HG02885 (cell line): ENCODE measurements around the gene CAMTA1.

Experiments used
- ATAC-seq: cut with Tn5 transposase; IDR thresholded peaks from one replicate; pipeline ENCODE4 v1.9.1; 2021; ENCODE audit warnings: mild to moderate bottlenecking; ENCODE audit not compliant: unreplicated experiment, poor library complexity

The CAMTA1 gene

DNA sequence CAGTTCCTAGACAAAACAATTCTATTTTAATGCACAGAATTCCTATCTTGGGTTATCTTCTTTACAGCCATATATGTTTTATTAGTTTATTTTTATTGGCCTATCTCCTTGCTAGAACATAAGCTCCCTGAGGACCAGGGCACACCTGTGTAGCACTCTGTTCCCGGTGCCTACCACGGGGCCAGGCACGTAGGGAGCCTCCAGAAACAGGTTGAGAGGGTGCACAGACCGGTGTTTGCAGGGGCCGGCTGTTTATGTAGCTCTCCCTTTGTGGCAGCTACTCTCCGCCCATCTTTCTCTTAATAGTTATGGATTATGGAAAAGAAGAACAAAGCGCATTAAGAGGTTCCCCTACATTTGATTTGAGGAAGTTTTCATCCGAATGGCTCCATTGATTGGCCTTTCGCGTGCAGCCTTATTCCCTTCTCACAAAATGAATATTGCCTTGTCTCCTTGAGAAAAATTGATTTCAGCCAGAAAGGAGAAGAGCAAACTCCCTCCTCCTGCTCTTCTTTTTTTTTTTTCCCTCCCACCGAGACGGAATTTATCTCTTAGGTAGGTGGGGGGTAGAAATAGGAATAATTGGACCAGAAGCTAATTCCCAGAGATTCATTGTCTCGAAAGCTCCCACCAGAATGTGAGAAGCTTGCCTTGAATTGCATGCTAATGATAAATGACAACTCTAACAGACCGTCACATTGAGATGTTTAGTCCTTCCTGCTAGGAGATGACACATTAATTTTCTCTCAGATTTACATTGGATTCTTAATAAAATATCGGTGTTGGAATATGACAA lies 447.4 kb downstream of the CAMTA1 start:
- no peak for ATAC-seq

DNA sequence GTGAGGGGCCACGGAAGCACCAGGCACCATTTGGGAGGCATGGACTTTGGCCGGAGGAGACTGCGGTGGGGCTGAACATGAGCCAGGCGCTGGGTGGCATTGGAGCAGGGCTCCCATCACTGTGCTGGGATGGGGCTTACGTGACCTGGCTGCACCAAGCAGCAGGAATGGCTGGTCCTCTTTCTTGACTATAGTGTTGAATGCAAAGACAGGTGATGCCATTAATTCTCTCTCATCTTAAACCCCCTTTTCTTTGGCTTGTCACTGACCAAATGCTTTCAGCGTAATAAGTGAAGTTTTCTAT lies 447.9 kb downstream of the CAMTA1 start:
- no peak for ATAC-seq

GRCh38 chr1:7233646-7234470 lies 448.6 kb downstream of the CAMTA1 start:
- ATAC-seq: no peak

DNA sequence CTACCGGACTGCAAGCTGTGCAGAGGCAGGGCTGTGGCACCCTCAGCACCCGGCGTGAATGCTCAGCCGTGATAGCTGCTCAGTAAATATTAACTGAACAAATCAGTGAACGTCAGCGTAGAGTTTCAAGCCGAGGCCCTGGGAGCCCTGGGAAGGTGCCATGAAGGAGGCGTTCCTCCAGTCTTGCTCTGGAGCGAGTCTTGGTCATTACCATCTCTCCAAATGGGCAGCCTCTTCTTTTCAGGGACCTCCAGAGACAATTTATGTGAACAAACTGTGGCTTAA lies 449.2 kb downstream of the CAMTA1 start:
- ATAC-seq: no peak

DNA sequence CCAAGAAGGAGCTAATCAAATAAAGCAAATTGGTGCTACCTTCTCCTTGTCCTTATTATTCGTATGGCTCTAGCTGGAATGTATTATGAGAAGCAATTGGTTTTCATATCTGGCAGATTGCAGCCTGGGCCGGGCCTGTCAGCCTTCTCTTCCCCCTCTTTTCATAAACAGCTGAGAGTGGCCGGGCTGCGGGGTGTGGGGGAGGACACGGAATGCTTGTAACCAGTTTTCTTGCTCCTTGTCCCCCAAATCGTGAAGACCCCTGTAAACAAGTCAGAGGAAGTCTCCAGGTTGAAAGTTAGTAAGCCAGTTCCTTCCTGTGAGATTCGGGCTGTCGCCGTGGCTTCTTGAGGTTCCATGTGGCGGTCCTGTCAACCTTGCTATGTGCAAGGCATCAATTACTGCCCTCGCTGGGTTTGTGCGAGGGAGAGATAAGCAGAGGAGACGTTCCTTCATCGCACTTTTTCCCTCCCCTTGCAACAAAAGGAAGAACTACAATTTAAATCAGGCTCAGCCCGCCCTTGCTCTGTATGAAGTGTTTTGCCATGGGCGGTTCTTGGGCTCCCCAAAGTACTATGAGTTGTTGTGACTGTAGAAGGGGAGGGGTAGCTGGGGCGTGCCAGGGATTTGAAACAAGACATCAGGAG lies 450.7 kb downstream of the CAMTA1 start:
- ATAC-seq: no peak

DNA sequence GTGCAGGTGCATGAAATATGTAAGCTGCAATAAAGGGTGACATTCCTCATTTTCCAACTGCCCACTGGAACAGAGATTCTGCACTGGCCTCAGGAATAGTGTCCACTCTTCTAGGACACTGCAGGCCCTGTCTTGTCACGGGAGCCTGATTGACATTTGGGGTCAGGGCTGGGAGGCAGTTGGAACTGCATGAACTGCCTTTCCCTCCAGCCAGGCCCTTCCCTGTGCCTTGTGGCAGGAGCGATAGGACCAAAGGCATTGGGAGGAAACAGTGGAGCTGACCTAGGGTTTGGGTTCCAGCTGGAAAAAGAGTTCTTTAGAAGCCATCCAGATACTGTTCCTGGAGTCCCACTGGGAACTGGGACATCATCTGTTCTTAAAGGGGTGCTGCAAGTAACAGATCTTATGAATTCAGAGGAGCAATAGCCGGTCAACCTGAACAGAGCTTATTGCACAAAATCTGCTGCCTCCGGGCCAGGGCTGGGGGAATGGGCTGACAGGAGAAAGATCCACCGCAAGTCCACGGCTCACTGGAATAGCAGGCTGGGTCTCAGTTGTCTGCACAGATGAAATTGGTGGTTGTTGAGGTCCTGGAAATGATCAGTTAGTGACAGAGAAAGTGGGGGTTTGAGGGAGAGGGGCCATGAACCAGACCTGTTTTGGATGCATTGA lies 451.7 kb downstream of the CAMTA1 start:
- ATAC-seq: no peak

DNA sequence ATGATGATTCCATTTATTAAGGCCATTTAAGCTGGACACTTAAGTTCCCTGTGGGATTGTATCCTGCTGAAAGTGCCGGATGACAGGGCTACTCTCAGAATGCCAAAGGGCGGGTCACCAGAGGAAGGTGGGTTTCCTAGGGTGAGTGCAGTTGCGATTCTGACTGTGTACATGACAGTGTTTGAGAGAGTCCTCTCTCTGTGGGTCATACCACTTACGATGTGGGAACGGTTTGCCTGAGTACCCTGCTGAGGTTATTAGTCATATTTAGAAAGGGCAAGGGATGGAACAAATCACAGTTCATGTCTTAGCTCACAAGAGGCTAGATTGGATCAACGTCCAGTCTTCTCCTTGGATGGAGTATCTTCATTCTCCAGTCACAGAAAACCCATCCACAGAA lies 461.9 kb downstream of the CAMTA1 start:
- ATAC-seq: no peak

- no peak for ATAC-seq
Measured at GRCh38 chr1:7247791-7248548, 462.7 kb downstream of the CAMTA1 start.

DNA sequence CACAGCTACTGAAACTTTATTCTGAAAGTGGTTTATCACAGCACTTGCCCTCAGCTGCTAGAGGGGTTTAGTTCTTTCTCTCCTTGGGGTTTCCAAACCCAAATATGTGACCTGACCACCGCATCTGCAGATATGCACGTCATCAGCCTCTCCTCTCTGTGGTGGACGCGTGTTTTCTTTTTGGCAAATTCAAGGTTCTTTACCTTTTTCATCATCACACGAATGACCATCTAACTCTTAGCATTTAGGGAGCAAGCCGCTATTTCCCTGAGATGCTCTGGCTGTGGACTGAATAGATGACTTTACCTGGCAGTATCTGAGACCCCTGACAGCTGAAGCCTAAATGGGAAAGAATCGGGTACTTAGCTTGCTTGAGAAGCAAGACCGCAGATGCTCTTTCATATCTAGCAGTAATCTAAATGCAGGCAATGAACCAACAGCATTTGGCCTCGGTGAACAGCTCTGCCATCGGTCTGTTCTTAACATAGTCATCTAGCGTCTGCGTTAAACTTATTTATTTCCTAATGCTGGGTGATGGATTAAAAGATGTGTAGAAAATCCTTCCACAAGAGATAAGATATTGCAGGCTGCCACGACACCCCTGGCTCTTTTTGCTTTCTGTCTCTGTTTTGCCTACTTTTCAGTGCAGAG lies 463.4 kb downstream of the CAMTA1 start:
- ATAC-seq: no peak

- ATAC-seq: no peak
Measured at GRCh38 chr1:7249516-7249915, 464.3 kb downstream of the CAMTA1 start.

DNA sequence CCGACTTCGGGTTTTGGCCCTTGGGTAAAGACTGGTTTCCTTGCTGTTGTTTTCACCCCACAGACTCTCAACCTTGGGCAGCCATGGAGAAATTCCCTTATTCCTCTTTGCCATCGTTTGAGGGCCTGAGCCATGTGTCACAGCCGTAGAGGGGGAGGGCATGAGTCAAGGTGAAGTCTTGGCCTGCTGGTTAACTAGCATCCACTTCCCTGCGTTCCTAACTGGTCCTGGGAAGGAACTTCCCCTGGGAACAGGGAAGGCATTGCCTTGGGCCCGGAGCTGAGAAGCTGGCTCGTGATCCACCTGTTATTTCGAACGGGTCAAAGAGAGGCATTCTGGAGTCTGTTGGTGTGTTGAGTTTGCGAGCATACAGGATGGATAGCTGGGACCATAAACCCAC lies 464.9 kb downstream of the CAMTA1 start:
- ATAC-seq: no peak

DNA sequence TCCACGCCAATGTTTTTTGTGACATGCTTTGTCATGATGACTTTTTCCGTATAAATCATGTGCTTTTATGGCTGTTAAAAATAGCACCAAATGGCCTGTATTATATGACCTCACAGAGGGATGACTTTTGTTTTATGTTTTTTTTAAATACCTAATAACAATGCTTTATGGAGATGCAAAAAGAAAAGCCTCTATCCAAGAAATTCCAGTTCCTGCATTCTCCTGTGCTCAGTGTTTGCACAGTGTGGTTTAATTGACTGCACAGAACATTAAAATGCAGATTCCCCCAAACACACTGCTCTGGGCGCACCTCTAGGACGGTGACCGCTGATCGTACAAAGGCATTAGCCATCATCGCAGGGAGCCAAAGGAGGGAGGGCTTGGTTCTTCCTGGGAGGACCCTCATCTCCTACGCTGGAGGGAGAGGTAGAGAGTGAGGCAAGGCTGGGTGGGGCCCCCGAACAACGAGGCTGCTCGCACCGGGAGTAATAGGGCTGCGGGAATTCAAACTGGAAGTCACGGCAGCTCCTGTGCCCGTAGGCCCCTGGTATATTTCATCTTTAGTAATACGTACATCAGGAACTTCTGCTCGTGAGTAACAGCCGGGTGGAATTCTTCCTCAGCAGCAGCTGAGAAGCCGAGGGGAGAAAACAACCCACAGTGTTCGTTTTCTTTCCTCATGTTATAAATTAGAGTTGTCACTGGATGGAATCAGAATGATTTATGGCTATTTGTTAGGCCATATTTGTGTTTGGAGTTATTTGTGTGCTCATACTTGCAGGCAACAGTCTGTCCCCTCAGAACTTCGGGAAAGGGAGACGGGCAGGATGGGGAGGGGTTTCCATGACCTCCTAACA lies 465.6 kb downstream of the CAMTA1 start:
- ATAC-seq: no peak

DNA sequence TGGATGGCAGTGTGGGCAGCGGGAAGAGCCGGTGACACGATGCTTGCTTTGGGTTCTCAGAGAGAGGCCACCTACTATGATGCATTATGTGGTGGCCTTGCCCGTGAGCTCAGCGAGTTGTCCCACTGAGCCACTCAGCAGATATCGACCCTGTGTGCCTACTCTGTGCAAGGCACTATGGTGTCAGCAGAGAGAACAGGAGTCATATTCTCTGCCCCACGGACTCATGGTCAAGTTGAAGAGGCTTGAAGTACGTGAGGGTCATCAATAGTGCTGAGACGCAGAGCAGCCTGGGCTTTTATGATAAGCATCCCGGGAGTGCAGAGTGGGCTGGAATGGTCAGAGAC lies 466.2 kb downstream of the CAMTA1 start:
- no peak for ATAC-seq

GRCh38 chr1:7252411-7253117 lies 467.3 kb downstream of the CAMTA1 start:
- no peak for ATAC-seq

DNA sequence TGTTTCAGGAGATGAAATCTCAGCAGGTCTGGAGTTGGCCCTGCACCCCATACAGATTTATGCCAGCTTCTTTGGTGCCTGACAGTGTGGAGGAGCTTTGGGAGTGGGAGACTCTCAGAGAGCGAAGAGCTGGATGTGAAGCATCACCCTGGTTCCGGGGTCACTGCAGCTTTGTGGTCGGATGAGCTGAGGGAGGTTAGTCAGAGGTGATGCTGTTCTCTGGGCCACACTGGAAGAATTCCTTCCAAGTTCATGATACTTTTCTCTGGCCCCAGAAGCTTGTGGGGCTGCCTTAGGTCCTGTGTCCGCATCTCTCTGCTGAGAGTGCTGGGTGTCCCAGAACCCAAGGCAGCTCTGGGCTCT lies 467.8 kb downstream of the CAMTA1 start:
- no peak for ATAC-seq

- ATAC-seq: no peak
Measured at GRCh38 chr1:7253988-7254587, 468.8 kb downstream of the CAMTA1 start.

DNA sequence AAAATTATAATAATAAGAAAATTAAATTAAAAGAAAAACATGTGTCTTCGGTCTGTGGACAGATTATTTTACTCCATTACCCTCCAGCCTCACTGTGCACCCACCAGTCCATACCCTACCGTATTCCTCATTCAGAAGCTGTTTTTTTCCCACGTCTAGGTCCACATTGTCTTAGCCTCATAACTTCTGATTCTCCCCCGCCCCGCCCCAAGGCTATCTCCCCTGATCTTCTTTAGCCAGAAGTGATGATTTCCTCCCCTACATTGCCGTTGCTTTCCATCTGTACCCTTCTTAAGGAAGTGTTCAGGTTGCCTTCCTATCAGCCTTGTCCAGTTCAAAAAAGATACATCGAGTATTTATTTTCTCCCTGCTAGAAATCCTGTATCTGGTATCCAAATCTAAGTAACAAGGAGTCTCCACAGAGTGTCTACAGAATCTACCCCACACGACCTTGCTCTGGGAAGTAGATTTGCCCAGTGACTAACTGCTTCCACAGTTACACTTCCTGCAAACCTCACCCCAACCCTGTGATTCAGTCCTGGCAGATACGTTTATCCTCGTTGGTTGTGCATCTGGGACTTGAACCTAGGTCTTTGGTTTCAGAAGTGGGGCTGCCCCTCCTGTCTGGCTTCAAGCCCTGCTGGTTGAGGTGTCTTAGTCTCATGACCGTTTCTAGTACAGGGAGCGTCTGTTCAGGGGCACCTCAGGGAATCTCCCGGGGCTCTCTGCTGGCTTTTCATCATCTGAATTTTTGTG lies 470.2 kb downstream of the CAMTA1 start:
- no peak for ATAC-seq
